ENCODE results near the gene PGLYRP2. TPM values are rescaled to one million over a fixed set of nuclear protein-coding genes. Genes with fewer than 3 reads are reported as not detected.

The PGLYRP2 gene, protein sequence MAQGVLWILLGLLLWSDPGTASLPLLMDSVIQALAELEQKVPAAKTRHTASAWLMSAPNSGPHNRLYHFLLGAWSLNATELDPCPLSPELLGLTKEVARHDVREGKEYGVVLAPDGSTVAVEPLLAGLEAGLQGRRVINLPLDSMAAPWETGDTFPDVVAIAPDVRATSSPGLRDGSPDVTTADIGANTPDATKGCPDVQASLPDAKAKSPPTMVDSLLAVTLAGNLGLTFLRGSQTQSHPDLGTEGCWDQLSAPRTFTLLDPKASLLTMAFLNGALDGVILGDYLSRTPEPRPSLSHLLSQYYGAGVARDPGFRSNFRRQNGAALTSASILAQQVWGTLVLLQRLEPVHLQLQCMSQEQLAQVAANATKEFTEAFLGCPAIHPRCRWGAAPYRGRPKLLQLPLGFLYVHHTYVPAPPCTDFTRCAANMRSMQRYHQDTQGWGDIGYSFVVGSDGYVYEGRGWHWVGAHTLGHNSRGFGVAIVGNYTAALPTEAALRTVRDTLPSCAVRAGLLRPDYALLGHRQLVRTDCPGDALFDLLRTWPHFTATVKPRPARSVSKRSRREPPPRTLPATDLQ
- total RNA-seq: under 1 TPM; 0.25 to 0.27 TPM

GRCh38 chr19:15479391-15480345 is at the start of gene PGLYRP2:
Gene PGLYRP2 (minus strand): TSS chr19:15479501. CDS start chr19:15479371, 130 bp downstream.
- DNase-seq (peak; percentile 33), ATAC-seq (peak; percentile 22)
- Mint-ChIP-seq H3K9me3 (no peaks in the 10 kb centered on the region), H3K36me3 (ENCODE audit: low read depth) (no peaks in the 10 kb centered on the region), H3K27me3 (no peaks in the 10 kb centered on the region), H3K27ac (no peak within 1 kb of the TSS), H3K4me3 (no peak within 1 kb of the TSS), H3K4me1 (ENCODE audit: low read depth) (peaks cover 44% of the 10 kb centered on the region)
- intact Hi-C loops (cut with micrococcal nuclease): no loop called here
- ChIA-PET POLR2A (interaction anchor here (0.6 to 1.3 kb wide), 4 partner anchors 10 to 882 kb away, joined by 3 to 7 read pairs (median 3); no protein-coding TSS in a partner anchor), CTCF (interaction anchor here (0.9 to 1.6 kb wide), 5 partner anchors 12 to 76 kb away, joined by 3 to 6 read pairs (median 4); partner anchors contain the start of gene AKAP8L)
- no peak for TF ChIP-seq CTCF (IDR thresholded peaks at IDR 0.05)

GRCh38 chr19:15527705-15528104 is 48.4 kb upstream of the PGLYRP2 start:
- ChIA-PET POLR2A (interaction anchor here (0.7 kb wide), 1 partner anchor 18 kb away, joined by 3 read pairs; no protein-coding TSS in a partner anchor), CTCF (interaction anchor here (1.0 to 1.2 kb wide), 2 partner anchors 10 to 27 kb away, joined by 3 read pairs; no protein-coding TSS in a partner anchor)
- no peak for TF ChIP-seq CTCF (IDR thresholded peaks at IDR 0.05)
- Mint-ChIP-seq H3K9me3 (peaks cover 12% of the 10 kb centered on the region), H3K27ac (no peak overlapping the region), H3K36me3 (ENCODE audit: low read depth) (peaks cover 15% of the 10 kb centered on the region), H3K4me1 (ENCODE audit: low read depth) (peaks cover 14% of the 10 kb centered on the region), H3K27me3 (no peaks in the 10 kb centered on the region), H3K4me3 (no peak overlapping the region)
- intact Hi-C loops (cut with micrococcal nuclease): no loop called here
- no peak for ATAC-seq
- no peak for DNase-seq

- ChIA-PET CTCF (no interaction called here), POLR2A (interaction anchor here (0.7 kb wide), 1 partner anchor 94 kb away, joined by 3 read pairs; no protein-coding TSS in a partner anchor)
- Mint-ChIP-seq H3K36me3 (ENCODE audit: low read depth) (peaks cover 13% of the 10 kb centered on the region), H3K4me3 (no peak overlapping the region), H3K9me3 (peaks cover 10% of the 10 kb centered on the region), H3K4me1 (ENCODE audit: low read depth) (peaks cover 9% of the 10 kb centered on the region), H3K27me3 (no peaks in the 10 kb centered on the region), H3K27ac (no peak overlapping the region)
- intact Hi-C loops (cut with micrococcal nuclease): no loop called here
- ATAC-seq (no peak), DNase-seq (no peak)
- TF ChIP-seq CTCF (IDR thresholded peaks at IDR 0.05): no peak
Observed at GRCh38 chr19:15526408-15526807, 47.1 kb upstream of the PGLYRP2 start.

DNA sequence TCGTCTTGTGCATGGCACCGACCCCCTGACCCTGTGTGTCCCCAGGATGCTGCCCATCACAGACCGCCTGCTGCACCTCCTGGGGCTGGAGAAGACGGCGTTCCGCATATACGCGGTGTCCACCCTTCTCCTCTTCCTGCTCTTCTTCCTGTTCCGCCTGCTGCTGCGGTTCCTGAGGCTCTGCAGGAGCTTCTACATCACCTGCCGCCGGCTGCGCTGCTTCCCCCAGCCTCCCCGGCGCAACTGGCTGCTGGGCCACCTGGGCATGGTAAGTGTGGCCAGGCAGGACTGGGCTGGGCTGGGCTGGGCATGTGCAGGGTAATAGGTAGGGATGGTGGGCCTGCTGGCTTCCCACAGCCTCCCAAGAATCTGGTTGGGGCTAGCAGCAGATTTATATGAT is 46.0 kb upstream of the PGLYRP2 start:
- intact Hi-C loops (cut with micrococcal nuclease): no loop called here
- no peak for TF ChIP-seq CTCF (IDR thresholded peaks at IDR 0.05)
- no peaks in the 10 kb centered on the region for H3K27me3 Mint-ChIP-seq
- ChIA-PET POLR2A (interaction anchor here (0.5 to 1.0 kb wide), 2 partner anchors 28 to 30 kb away, joined by 3 to 4 read pairs; no protein-coding TSS in a partner anchor), CTCF (no interaction called here)
- H3K27ac Mint-ChIP-seq: no peak overlapping the region
- DNase-seq (no peak), ATAC-seq (no peak)
- no peak overlapping the region for H3K4me3 Mint-ChIP-seq
- H3K4me1 Mint-ChIP-seq (ENCODE audit: low read depth): peaks cover 9% of the 10 kb centered on the region
- peaks cover 7% of the 10 kb centered on the region for H3K9me3 Mint-ChIP-seq
- H3K36me3 Mint-ChIP-seq (ENCODE audit: low read depth): peaks cover 10% of the 10 kb centered on the region

Data from activated CD8-positive, alpha-beta T cell treated with anti-CD3 and anti-CD28 coated beads for 36 hours (primary cell).